ENCODE results near the gene COLEC12. TPM values are rescaled to one million over a fixed set of nuclear protein-coding genes. Genes with fewer than 3 reads are reported as not detected.

COLEC12 gene
- total RNA-seq, 2 donors from 2014 or later = 10.9 to 15.3 TPM

GRCh38 chr18:378079-378478, 122.4 kb downstream of the COLEC12 start:
- Histone ChIP-seq H3K4me1 (peaks cover 0 to 41% of the 10 kb centered on the region in 2 donors), H3K27me3 (no peaks in the 10 kb centered on the region), H3K27ac (no peak overlapping the region), H3K36me3 (no peaks in the 10 kb centered on the region), H3K9me3 (no peaks in the 10 kb centered on the region), H3K4me3 (no peak overlapping the region)
- no peak for TF ChIP-seq CTCF (IDR thresholded peaks at IDR 0.05)
- DNase-seq (ENCODE audit: low spot score) = no peak

GRCh38 chr18:377088-377487, 123.4 kb downstream of the COLEC12 start:
- Histone ChIP-seq H3K27me3 (no peaks in the 10 kb centered on the region), H3K4me1 (peaks cover 0 to 51% of the 10 kb centered on the region in 2 donors), H3K27ac (peak overlapping the region; percentile 12 to 16), H3K9me3 (no peaks in the 10 kb centered on the region), H3K4me3 (no peak overlapping the region), H3K36me3 (no peaks in the 10 kb centered on the region)
- no peak for DNase-seq (ENCODE audit: low spot score)
- TF ChIP-seq CTCF (IDR thresholded peaks at IDR 0.05) = no peak

DNA sequence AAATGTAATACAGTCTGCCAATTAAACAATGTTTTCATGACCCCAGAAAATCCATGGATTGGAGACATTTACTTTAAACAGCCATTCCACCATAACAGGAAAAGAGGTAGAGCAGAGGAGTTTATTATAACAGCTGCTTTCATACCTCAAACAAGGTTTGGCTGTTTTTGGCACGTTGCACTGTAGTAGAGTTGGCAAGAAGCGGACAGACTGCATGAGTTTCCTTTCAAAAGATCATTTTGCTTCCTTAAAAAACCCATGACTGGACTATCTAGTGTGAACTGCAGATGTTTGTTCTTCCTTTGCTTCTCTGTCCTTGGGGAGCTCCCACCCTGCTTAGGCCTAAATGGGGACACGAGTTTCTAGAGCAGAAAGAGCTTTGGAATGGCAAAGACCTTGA, 124.2 kb downstream of the COLEC12 start:
- H3K9me3 ChIP-seq = no peaks in the 10 kb centered on the region
- no peak for DNase-seq (ENCODE audit: low spot score)
- no peaks in the 10 kb centered on the region for H3K36me3 ChIP-seq
- peaks cover 0 to 57% of the 10 kb centered on the region in 2 donors for H3K4me1 ChIP-seq
- H3K27ac ChIP-seq = peak overlapping the region; percentile 43 to 44
- H3K4me3 ChIP-seq = no peak overlapping the region
- TF ChIP-seq CTCF (IDR thresholded peaks at IDR 0.05) = no peak
- H3K27me3 ChIP-seq = no peaks in the 10 kb centered on the region

DNA sequence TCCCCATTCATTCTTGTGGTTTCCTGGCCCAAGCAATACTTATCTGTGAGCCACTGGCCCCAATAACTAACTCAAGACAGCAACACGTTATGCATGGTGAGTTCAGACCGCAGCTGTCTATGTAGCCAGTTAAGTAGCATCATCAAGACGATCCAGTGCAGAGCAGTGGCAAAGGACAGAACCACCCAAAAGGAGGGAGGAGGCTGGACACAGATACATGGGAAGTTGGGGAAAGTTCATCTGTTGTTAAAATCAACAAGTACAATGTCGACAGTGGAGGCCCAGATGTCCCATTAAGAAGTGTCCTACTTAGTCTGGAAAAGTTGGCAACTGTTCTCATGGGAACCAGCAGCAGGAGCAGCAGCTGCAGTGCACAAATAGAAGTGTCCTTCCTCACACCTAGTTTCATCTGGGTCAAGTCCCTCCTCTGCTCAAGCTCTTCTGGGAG, 125.8 kb downstream of the COLEC12 start:
- H3K4me3 ChIP-seq = no peak overlapping the region
- DNase-seq (ENCODE audit: low spot score) = no peak
- H3K27me3 ChIP-seq = no peaks in the 10 kb centered on the region
- no peaks in the 10 kb centered on the region for H3K9me3 ChIP-seq
- H3K36me3 ChIP-seq = no peaks in the 10 kb centered on the region
- TF ChIP-seq CTCF (IDR thresholded peaks at IDR 0.05) = no peak
- peaks cover 0 to 65% of the 10 kb centered on the region in 2 donors for H3K4me1 ChIP-seq
- H3K27ac ChIP-seq = peak overlapping the region; percentile 9 to 38

DNA sequence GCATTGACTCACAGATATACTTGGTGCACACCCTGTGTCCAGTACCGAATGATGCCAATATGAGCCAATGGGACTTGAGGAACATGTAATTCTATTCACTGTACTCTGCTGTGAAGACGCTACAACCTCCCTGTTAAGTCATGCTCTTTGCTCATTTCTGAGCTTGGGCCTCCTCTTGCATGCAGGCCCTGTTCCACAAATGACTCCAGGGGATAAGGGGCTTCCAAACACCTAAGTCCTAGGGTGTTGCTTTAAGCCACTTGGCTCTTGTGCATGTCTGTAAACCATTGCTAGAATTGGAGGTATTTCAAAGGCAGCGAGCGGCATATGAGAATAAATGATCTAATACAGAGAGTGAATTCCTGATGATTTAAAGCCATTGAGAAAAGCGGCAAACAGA, 126.7 kb downstream of the COLEC12 start:
- Histone ChIP-seq H3K4me3 (no peak overlapping the region), H3K27me3 (no peaks in the 10 kb centered on the region), H3K9me3 (no peaks in the 10 kb centered on the region), H3K36me3 (no peaks in the 10 kb centered on the region), H3K27ac (no peak overlapping the region), H3K4me1 (peaks cover 0 to 65% of the 10 kb centered on the region in 2 donors)
- TF ChIP-seq CTCF (IDR thresholded peaks at IDR 0.05) = no peak
- no peak for DNase-seq (ENCODE audit: low spot score)

- Histone ChIP-seq H3K4me1 (peaks cover 0 to 45% of the 10 kb centered on the region in 2 donors), H3K4me3 (no peak overlapping the region), H3K27ac (peak overlapping the region; percentile 51 to 56)
Measured at GRCh38 chr18:371609-371982, 128.9 kb downstream of the COLEC12 start.

More at GRCh38 chr18:371609-371982, 128.9 kb downstream of the COLEC12 start:
- H3K36me3 ChIP-seq = no peaks in the 10 kb centered on the region
- TF ChIP-seq CTCF (IDR thresholded peaks at IDR 0.05) = no peak
- H3K27me3 ChIP-seq = no peaks in the 10 kb centered on the region
- no peaks in the 10 kb centered on the region for H3K9me3 ChIP-seq
- no peak for DNase-seq (ENCODE audit: low spot score)

All from right atrium auricular region (tissue), 2 donors.